NT2/D1 (cell line): ENCODE measurements around the gene DGKH.

ENCODE experiments used
- SUZ12 ChIP-seq: IDR thresholded peaks from 2 replicates; pipeline ENCODE4 v1.6.1; 2011; ENCODE audit not compliant: insufficient read length, insufficient read depth; ENCODE audit errors: extremely low read depth
- YY1 ChIP-seq: IDR thresholded peaks from 2 replicates; pipeline ENCODE4 v1.6.1; 2011; ENCODE audit not compliant: insufficient read length, insufficient read depth
- ZNF274 ChIP-seq: IDR thresholded peaks from 2 replicates; pipeline ENCODE4 v1.6.1; 2011; ENCODE audit warnings: mild to moderate bottlenecking, low read depth, low read length

DNA sequence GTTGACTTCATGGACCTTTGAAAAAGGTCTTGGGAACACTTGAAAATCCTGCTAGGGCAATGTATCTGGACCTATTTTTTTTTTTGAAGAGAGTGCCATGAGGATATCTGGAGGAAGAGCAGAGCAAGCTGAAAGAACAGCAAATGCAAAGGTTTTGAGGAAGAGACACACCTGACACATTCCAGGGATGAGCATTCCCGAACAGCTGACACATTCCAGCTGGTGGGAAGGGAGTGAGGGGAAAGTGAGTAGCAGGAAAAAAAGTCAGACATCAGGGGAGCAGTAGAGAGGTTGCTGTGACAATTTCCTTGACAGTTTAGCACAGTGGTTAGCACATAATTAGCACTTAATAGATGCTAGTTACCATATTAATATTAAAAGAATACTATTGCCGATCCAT, 14.7 kb downstream of the DGKH start:
- TF ChIP-seq ZNF274 (no peak), YY1 (no peak), SUZ12 (no peak)
